HG03520 (cell line): Measurements from ENCODE around the gene GREB1.
"Not testable (repeated sequence)": the region's sequence is repeated elsewhere in the genome, so short reads cannot be mapped to it uniquely, and the experiment has no call there.

Experiments
- ATAC-seq: cut with Tn5 transposase; IDR thresholded peaks from one replicate; pipeline ENCODE4 v1.9.1; 2021; ENCODE audit warnings: mild to moderate bottlenecking, moderate library complexity; ENCODE audit not compliant: unreplicated experiment

Gene GREB1

GRCh38 chr2:11657195-11657594, 123.3 kb downstream of the GREB1 start:
- ATAC-seq = no peak

- ATAC-seq = no peak
Observed at GRCh38 chr2:11657646-11658045, 123.8 kb downstream of the GREB1 start.

- ATAC-seq = no peak
Observed at GRCh38 chr2:11658208-11659114, 124.6 kb downstream of the GREB1 start.

- ATAC-seq = no peak
Observed at GRCh38 chr2:11659115-11659475, 125.2 kb downstream of the GREB1 start.

GRCh38 chr2:11659851-11660250, 126.0 kb downstream of the GREB1 start:
- no peak for ATAC-seq

GRCh38 chr2:11660396-11660795, 126.6 kb downstream of the GREB1 start:
- ATAC-seq = not testable (repeated sequence)

GRCh38 chr2:11661891-11662435, 128.1 kb downstream of the GREB1 start:
- ATAC-seq = no peak

GRCh38 chr2:11662882-11663281, 129.0 kb downstream of the GREB1 start:
- no peak for ATAC-seq

- no peak for ATAC-seq
Observed at GRCh38 chr2:11663427-11663826, 129.6 kb downstream of the GREB1 start.

- ATAC-seq = no peak
Observed at GRCh38 chr2:11665028-11665427, 131.2 kb downstream of the GREB1 start.

GRCh38 chr2:11665510-11666362, 131.9 kb downstream of the GREB1 start:
- no peak for ATAC-seq

- ATAC-seq = no peak
Observed at GRCh38 chr2:11667194-11667593, 133.3 kb downstream of the GREB1 start.

GRCh38 chr2:11667866-11668637, 134.2 kb downstream of the GREB1 start:
- ATAC-seq = no peak

GRCh38 chr2:11669454-11670291, 135.8 kb downstream of the GREB1 start, which contains the start of gene NTSR2:
NTSR2 (minus strand) TSS chr2:11670195; CDS start chr2:11670129, 66 bp downstream.
- ATAC-seq = no peak

GRCh38 chr2:11672407-11672806, 138.6 kb downstream of the GREB1 start:
- no peak for ATAC-seq

GRCh38 chr2:11674983-11675382, 141.1 kb downstream of the GREB1 start:
- ATAC-seq = no peak

- no peak for ATAC-seq
Observed at GRCh38 chr2:11675423-11676112, 141.7 kb downstream of the GREB1 start.

GRCh38 chr2:11676640-11677039, 142.8 kb downstream of the GREB1 start:
- ATAC-seq = no peak
